Epidermal melanocyte (primary cell): ENCODE results near the gene WDR59.
A peak's percentile ranks its signal among the peaks of the same experiment; 100 is the strongest.
"Not testable (repeated sequence)": the region's sequence is repeated elsewhere in the genome, so short reads cannot be mapped to it uniquely, and the experiment has no call there.

Experiments used
- DNase-seq: peaks from one replicate; pipeline ENCODE4 v3.0.0; 2011; ENCODE audit warnings: low spot score; ENCODE audit not compliant: insufficient read length

WDR59 gene, protein sequence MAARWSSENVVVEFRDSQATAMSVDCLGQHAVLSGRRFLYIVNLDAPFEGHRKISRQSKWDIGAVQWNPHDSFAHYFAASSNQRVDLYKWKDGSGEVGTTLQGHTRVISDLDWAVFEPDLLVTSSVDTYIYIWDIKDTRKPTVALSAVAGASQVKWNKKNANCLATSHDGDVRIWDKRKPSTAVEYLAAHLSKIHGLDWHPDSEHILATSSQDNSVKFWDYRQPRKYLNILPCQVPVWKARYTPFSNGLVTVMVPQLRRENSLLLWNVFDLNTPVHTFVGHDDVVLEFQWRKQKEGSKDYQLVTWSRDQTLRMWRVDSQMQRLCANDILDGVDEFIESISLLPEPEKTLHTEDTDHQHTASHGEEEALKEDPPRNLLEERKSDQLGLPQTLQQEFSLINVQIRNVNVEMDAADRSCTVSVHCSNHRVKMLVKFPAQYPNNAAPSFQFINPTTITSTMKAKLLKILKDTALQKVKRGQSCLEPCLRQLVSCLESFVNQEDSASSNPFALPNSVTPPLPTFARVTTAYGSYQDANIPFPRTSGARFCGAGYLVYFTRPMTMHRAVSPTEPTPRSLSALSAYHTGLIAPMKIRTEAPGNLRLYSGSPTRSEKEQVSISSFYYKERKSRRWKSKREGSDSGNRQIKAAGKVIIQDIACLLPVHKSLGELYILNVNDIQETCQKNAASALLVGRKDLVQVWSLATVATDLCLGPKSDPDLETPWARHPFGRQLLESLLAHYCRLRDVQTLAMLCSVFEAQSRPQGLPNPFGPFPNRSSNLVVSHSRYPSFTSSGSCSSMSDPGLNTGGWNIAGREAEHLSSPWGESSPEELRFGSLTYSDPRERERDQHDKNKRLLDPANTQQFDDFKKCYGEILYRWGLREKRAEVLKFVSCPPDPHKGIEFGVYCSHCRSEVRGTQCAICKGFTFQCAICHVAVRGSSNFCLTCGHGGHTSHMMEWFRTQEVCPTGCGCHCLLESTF

GRCh38 chr16:74984529-74985296 lies at the start of gene WDR59:
WDR59 (minus strand) TSS chr16:74985123; CDS start chr16:74985017, 106 bp downstream.
- DNase-seq: peak; percentile 94

GRCh38 chr16:75032655-75033054 lies 47.7 kb upstream of the WDR59 start:
- DNase-seq: no peak

DNA sequence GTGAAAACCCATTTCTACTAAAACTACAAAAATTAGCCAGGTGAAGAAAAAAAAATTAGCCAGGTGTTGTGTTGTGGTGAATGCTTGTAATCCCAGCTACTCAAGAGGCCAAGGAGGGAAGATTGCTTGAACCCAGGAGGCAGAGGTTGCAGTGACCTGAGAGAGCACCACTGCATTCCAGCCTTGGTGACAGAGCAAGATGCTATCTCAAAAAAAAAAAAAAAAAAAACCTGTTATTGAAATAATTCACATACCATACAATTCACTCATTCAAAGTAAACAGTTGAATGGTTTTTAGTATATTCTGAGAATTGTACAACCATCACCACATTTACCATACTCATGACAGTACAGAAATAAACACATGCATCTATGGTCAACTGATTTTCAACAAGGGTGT lies 44.9 kb upstream of the WDR59 start:
- no peak for DNase-seq

DNA sequence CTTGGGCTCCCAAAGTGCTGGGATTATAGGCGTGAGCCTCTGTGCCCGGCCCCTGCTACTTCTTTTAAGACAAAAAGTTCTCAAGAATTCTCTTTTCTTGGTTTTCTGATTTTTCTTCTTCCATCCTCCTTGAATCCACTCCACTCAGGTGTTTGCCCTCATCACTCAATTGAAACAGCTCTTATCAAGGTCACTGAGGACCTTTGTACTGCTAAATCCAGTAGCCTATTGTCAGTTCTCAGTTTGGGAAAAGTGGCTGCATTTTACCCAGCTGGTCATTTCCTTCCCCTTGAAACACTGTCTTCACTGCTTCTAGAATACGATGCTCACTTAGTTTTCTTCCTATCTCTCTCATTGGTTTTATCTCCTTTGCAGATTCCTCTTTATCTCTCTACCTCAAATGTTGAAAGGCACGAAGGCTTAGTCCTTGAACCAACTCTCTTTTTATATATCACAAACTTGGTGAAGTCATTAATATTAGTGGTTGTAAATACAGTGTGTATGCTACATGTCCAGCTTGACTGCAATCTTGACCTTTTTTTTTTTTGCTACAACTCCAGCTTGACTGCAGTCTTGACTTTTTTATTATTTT lies 43.7 kb upstream of the WDR59 start:
- DNase-seq: no peak

- DNase-seq: no peak
These were observed 42.8 kb upstream of the WDR59 start for GRCh38 chr16:75027520-75028300.

DNA sequence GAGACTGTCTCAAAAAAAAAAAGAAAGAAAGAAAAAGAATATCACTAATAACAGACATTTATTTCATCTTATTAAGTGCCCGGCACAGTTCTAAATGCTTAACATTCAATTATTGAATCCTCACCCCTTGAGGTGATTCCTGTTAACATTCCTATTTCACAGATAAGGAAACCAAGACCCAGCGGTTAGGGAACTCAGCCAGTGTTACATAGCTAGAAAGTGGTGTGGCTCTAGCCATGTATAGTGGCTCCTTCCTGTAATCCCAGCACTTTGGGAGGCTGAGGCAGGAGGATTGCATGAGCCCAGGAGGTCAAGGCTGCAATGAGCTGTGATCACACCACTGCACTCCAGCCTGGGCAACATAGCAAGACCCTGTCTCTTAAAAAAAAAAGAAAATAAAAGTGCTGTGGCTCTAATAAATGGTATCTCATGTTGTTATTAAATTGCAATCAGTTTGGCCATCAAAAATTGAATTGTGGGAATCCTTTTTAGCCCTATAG lies 42.0 kb upstream of the WDR59 start:
- no peak for DNase-seq

DNA sequence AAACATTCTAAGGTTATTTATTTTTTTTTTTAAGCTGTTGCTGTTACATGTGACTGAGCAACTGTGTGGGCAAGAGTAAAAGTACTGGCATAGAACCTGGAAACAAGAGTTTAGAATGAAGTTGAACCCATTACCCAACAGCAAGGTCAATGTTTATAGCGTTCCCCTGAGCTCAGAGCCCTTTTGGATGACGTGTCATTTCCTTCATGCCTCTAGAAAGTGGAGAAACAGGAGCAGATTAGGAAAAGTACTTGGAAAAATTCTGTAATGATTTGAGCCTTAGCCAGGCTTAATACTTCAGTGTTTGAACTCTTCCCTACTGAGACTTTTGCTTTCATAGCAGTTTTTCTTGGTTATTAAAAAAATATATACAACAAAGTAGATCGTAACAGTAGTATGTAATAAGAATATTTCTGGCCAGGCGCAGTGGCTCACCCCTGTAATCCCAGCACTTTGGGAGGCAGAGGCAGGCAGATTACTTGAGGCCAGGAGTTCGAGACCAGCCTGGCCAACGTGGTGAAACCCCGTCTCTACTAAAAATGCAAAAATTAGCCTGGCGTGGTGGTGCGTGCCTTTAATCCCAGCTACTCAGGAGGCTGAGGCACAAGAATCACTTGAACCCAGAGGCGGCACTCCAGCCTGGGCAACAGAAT lies 41.4 kb upstream of the WDR59 start:
- not testable (repeated sequence) for DNase-seq

DNA sequence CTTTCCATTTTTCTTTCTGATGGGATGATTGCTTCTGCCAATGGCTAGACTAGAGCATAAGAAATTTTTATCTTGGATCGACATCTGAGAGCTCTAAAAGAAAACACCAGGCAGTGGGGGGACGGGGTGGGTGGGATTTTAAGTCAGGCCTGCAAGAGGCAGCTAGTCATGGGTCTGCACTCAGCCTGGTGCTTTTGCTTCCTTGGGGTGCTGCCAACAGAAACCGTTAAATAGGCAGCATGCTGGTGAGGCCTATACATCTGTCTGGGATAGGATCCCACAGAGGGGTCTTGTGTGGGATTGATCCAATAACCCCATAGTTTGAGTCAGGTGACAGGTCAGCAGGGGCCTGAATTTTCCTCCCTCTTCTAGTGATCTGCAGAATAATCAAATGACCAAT lies 40.8 kb upstream of the WDR59 start:
- no peak for DNase-seq

DNA sequence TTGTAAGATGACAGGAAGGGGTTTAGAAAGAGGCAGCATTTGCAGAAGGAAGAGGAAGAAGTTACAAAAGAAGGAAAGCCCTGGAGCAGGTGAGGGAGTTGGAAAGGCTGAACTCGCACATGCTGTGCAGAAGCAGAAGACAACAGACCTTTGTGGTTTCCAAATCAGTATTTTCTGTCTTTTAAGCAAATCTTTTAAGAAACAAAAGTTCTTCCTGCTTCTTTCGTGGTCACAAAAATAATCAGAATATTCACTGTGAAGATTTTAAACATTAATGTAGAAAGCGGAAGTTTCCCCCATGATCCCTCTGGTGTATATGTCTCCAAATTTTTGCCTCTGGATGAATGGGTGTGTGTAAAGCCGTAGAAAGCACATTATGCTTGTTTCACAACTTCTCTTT lies 39.7 kb upstream of the WDR59 start:
- DNase-seq: no peak

DNA sequence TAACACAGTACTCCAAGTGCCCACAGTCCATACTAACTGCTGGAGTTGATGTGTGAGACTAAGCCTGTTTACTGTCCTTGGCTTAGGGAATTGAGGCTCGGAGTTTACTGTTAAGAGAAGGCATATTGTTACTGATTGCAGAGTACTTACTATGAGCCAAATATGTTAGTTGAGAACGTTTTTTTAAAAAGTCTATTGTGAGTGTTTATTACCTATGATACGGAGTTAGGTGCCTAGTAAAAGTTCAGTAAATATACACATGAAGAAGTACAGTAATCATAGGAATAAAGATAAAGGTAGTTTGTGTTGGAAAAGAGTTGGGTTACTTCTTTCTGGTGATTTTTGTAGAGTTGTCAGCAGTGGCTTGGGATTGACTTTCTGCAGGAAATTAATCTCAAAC lies 39.3 kb upstream of the WDR59 start:
- DNase-seq: no peak

GRCh38 chr16:75023009-75023408 lies 38.1 kb upstream of the WDR59 start:
- DNase-seq: no peak

DNA sequence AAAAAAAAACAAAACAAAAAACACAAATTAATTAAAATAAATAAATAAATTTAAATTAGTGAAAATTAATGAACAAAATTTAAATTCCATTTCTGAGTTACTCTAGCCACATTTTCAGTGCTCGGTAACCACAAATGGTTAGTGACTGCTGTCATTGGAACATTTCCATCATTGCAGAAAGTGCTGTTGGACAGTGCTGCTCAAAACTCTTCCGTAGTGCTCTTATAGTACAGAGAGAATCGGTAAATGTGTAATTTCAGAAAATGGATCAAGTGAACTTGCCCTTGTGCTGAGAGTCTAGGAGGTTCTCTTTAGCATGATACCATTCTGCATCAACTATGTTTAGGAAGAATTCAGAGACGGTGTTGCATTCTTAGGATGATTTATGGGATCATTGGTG lies 37.6 kb upstream of the WDR59 start:
- no peak for DNase-seq

DNA sequence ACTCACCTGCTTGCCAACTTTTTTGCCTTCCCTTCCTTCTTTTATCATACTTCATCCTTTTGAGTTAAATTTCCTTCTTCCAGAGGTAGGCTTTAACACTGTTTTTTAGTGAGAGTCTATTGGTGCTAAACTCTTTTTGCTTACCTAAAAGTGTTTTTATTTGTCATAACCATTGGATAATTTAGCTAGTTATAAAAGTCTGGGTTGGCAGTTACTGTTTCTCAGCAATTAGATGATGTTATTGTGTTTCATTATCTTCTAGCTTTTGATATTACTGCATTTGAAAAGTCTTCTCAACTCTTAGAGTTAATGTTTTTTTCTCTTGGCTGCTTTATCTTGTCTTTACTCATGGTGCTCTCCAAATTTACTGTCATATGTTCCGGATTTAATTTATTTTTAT lies 36.5 kb upstream of the WDR59 start:
- no peak for DNase-seq

GRCh38 chr16:75019586-75019985 lies 34.7 kb upstream of the WDR59 start:
- no peak for DNase-seq

GRCh38 chr16:75019007-75019406 lies 34.1 kb upstream of the WDR59 start:
- no peak for DNase-seq

DNA sequence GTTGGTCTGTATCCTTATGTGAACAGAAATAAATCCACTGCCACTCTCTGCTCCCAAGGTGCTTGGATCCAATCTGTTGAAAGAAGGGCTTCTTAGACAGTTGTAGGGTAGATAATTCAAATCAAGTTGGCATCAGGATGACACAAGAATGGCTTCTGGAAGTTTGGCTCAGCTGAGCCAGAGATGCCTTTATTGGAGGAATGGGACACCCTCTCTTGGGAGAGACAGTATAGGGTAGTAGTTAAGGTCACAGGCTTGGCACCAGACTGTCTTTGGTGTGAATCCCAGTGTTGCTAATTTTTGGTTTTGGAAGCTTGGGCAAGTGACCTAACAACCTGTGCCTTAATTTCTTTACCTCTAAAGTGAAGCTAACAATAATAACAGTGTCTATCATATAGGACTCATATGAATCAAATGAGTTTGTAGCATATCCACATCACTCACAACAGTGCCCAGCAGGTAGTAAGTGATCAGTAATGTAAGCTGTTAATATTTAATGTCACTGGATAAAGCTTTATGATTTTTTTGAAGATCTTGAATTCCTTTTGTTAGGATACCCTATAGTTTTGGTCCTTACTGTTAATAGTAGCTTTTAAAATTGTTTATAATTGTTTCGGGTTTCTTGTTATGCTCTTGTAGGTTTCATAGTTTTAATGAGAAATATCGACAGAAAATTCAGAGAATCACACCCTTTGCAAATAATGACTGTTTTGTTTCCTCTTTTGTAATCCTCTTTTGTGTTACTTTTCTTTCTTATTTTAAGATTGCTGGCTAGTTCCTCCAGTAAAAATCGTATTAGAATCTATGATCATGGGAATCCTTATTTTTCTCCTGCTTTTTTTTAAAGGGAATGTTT lies 33.0 kb upstream of the WDR59 start:
- no peak for DNase-seq

- DNase-seq: not testable (repeated sequence)
These were observed 31.6 kb upstream of the WDR59 start for GRCh38 chr16:75016451-75017081.

DNA sequence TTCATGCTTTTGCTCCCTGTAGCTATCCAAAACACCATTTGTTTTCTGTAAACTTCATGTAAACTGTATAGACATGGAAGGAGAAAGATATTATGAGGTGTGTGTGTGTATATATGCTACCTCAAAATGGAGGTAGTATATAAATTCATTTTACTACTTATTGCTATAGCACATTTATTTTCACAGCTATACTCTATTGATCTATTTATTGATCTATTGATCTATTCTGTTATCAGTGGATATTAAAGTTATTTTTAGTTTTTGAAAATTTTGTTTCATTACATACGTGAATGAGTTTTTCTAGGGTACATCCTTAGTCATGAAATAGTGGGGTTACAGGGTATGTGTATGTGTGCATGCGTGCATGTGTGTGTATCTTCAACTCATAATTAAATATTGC lies 29.4 kb upstream of the WDR59 start:
- DNase-seq: no peak
